ENCODE data around the gene CHD8.
A peak's percentile ranks its signal among the peaks of the same experiment; 100 is the strongest.

The CHD8 gene

GRCh38 chr14:21367582-21368144 lies 88.3 kb downstream of the CHD8 start:
- no peak for DNase-seq

GRCh38 chr14:21356511-21356910 lies 99.4 kb downstream of the CHD8 start:
- no peak for DNase-seq

GRCh38 chr14:21352587-21352986 lies 103.3 kb downstream of the CHD8 start:
- DNase-seq = peak in 1 of 14 donors; percentile 6

- DNase-seq = no peak
Observed at GRCh38 chr14:21350539-21350938, 105.4 kb downstream of the CHD8 start.

- no peak for DNase-seq
Observed at GRCh38 chr14:21347201-21347600, 108.7 kb downstream of the CHD8 start.

- no peak for DNase-seq
Observed at GRCh38 chr14:21346532-21347135, 109.3 kb downstream of the CHD8 start.

GRCh38 chr14:21343035-21343794 lies 112.7 kb downstream of the CHD8 start:
- no peak for DNase-seq
